ENCODE data around the gene CENPS. TPM values are rescaled to one million over a fixed set of nuclear protein-coding genes. Genes with fewer than 3 reads are reported as not detected.
A peak's percentile ranks its signal among the peaks of the same experiment; 100 is the strongest.

CENPS gene
- total RNA-seq, 2 donors from 2014 or later: 21.8 to 34.8 TPM

GRCh38 chr1:10475510-10475909, 45.3 kb downstream of the CENPS start:
- TF ChIP-seq POLR2A (IDR thresholded peaks at IDR 0.05): no peak
- TF ChIP-seq CTCF (IDR thresholded peaks at IDR 0.05): no peak
- TF ChIP-seq POLR2AphosphoS5 (IDR thresholded peaks at IDR 0.05): no peak
- H3K36me3 ChIP-seq: no peaks in the 10 kb centered on the region
- no peak for DNase-seq (ENCODE audit: low spot score)
- peaks cover 8% of the 10 kb centered on the region for H3K4me1 ChIP-seq (replicated peaks)
- H3K27ac ChIP-seq: peak overlapping the region; percentile 82 to 85
- 0% methylated on average over 13 of the region's 13 CpGs for WGBS
- intact Hi-C loops (cut with DNase I): no loop called here
- H3K4me3 ChIP-seq: peak overlapping the region; percentile 92 to 93
- H3K9me3 ChIP-seq: no peaks in the 10 kb centered on the region
- H3K27me3 ChIP-seq (replicated peaks; ENCODE audit: insufficient read depth): no peaks in the 10 kb centered on the region

GRCh38 chr1:10479296-10479695, 49.1 kb downstream of the CENPS start:
- no peak overlapping the region for H3K27ac ChIP-seq
- no peaks in the 10 kb centered on the region for H3K27me3 ChIP-seq (replicated peaks; ENCODE audit: insufficient read depth)
- H3K9me3 ChIP-seq: no peaks in the 10 kb centered on the region
- 61% methylated on average over 8 of the region's 8 CpGs for WGBS
- no peak overlapping the region for H3K4me3 ChIP-seq
- intact Hi-C loops (cut with DNase I): no loop called here
- TF ChIP-seq CTCF (IDR thresholded peaks at IDR 0.05): no peak
- TF ChIP-seq POLR2A (IDR thresholded peaks at IDR 0.05): no peak
- TF ChIP-seq POLR2AphosphoS5 (IDR thresholded peaks at IDR 0.05): no peak
- no peaks in the 10 kb centered on the region for H3K4me1 ChIP-seq (replicated peaks)
- H3K36me3 ChIP-seq: no peaks in the 10 kb centered on the region
- DNase-seq (ENCODE audit: low spot score): no peak

GRCh38 chr1:10480614-10481013, 50.4 kb downstream of the CENPS start:
- H3K27me3 ChIP-seq (replicated peaks; ENCODE audit: insufficient read depth): no peaks in the 10 kb centered on the region
- no peaks in the 10 kb centered on the region for H3K4me1 ChIP-seq (replicated peaks)
- H3K27ac ChIP-seq: no peak overlapping the region
- intact Hi-C loops (cut with DNase I): no loop called here
- no peak overlapping the region for H3K4me3 ChIP-seq
- TF ChIP-seq POLR2A (IDR thresholded peaks at IDR 0.05) (no peak), POLR2AphosphoS5 (IDR thresholded peaks at IDR 0.05) (no peak), CTCF (IDR thresholded peaks at IDR 0.05) (no peak)
- no peak for DNase-seq (ENCODE audit: low spot score)
- 92% methylated on average over 2 of the region's 2 CpGs for WGBS
- H3K9me3 ChIP-seq: no peaks in the 10 kb centered on the region
- no peaks in the 10 kb centered on the region for H3K36me3 ChIP-seq

- Histone ChIP-seq H3K9me3 (no peaks in the 10 kb centered on the region), H3K27ac (no peak overlapping the region), H3K4me1 (replicated peaks) (no peaks in the 10 kb centered on the region), H3K27me3 (replicated peaks; ENCODE audit: insufficient read depth) (no peaks in the 10 kb centered on the region), H3K4me3 (no peak overlapping the region), H3K36me3 (no peaks in the 10 kb centered on the region)
- DNase-seq (ENCODE audit: low spot score): no peak
- WGBS: 91% methylated on average over 6 of the region's 6 CpGs
- TF ChIP-seq POLR2AphosphoS5 (IDR thresholded peaks at IDR 0.05) (no peak), CTCF (IDR thresholded peaks at IDR 0.05) (no peak), POLR2A (IDR thresholded peaks at IDR 0.05) (no peak)
- intact Hi-C loops (cut with DNase I): no loop called here
These were observed 54.3 kb downstream of the CENPS start for GRCh38 chr1:10484521-10484920.

GRCh38 chr1:10489291-10490055, 59.2 kb downstream of the CENPS start:
- H3K27ac ChIP-seq: no peak overlapping the region
- H3K4me3 ChIP-seq: no peak overlapping the region
- H3K27me3 ChIP-seq (replicated peaks; ENCODE audit: insufficient read depth): no peaks in the 10 kb centered on the region
- no peaks in the 10 kb centered on the region for H3K4me1 ChIP-seq (replicated peaks)
- H3K9me3 ChIP-seq: no peaks in the 10 kb centered on the region
- 34% methylated on average over 4 of the region's 4 CpGs for WGBS
- TF ChIP-seq POLR2AphosphoS5 (IDR thresholded peaks at IDR 0.05) (no peak), CTCF (IDR thresholded peaks at IDR 0.05) (no peak), POLR2A (IDR thresholded peaks at IDR 0.05) (no peak)
- H3K36me3 ChIP-seq: no peaks in the 10 kb centered on the region
- no peak for DNase-seq (ENCODE audit: low spot score)
- intact Hi-C loops (cut with DNase I): no loop called here
